Spleen (tissue), 7 donors: ENCODE results near the gene ZFYVE16.

Source experiments
- CTCF ChIP-seq, 11 experiments: fragments of 200-600 bp in 7 of 11; fragments of 450-650 bp in 4 of 11; sonication (generic) in 4 of 11; IDR thresholded peaks in 8 of 11; conservative IDR thresholded peaks in 3 of 11; 1 replicate in 7 of 11; 2 replicates in 4 of 11; pipeline versions ENCODE4 v1.4.0 to v1.8.0; 2016 to 2021; ENCODE audit warnings: antibody characterized with exemption in 11 of 11, inconsistent platforms in 4 of 11, mild to moderate bottlenecking in 1 of 11
- POLR2A ChIP-seq, 3 donors: fragments of 450-650 bp; IDR thresholded peaks; one replicate each; pipeline ENCODE4 v1.5.1; 2017; ENCODE audit warnings: antibody characterized with exemption in 3 of 3, mild to moderate bottlenecking in 1 of 3
- donor health status: DM: no; HTN: no; CAD: no; lungs with moderate emphysema.
- donor health status: DM: no; HTN: no; CAD: no.
- donor health status: DM: no; HTN: no; CAD: no.

DNA sequence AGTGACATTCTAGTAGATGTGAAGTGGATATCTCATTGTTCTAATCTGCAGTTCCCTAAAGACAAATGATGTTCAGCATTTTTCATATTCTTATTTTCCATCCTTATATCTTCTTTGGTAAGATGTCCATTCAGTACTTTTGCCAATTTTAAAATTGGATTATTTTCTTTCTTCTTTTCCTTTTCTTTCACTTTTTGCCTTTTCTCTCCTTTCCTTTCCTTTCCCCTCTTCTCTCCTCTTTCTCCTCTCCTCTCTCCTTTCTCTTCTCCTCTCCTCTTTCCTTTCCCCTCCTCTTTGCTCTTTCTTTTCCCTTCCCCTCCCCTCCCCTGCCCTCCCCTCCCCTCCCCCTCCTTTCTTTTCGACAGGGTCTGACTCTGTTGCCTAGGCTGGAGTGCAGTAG, 10.1 kb downstream of the ZFYVE16 start:
- no peak for TF ChIP-seq POLR2A (IDR thresholded peaks at IDR 0.05)
- no peak for TF ChIP-seq CTCF (IDR thresholded peaks at IDR 0.05 in 8 of 11, conservative IDR thresholded peaks at IDR 0.05 in 3 of 11)
